Astrocyte of the spinal cord (primary cell): ENCODE results near the gene ZNF277.

ENCODE experiments used
- DNase-seq: peaks from one replicate; pipeline ENCODE4 v3.0.0; 2011; ENCODE audit warnings: low read depth, low spot score
- H3K4me3 ChIP-seq: 2 replicates; pipeline ENCODE4 v1.5.1; 2011; ENCODE audit warnings: low read depth, mild to moderate bottlenecking, low read length, moderate library complexity
- CTCF ChIP-seq: IDR thresholded peaks from 2 replicates; pipeline ENCODE4 v1.5.1; 2012; ENCODE audit warnings: low read depth, mild to moderate bottlenecking, low read length, inconsistent platforms
- in situ Hi-C: cut with HindIII; loops from 2 replicates; pipeline ENCODE4 v1.10.0; 2017; ENCODE audit warnings: low sequenced_read_pairs

The ZNF277 gene

GRCh38 chr7:112322070-112322469, 115.6 kb downstream of the ZNF277 start:
- no peak for DNase-seq
- no peak overlapping the region for H3K4me3 ChIP-seq
- no peak for TF ChIP-seq CTCF
- in situ Hi-C loops: no loop called here

- no peak overlapping the region for H3K4me3 ChIP-seq
- in situ Hi-C loops: no loop called here
- DNase-seq: no peak
- no peak for TF ChIP-seq CTCF
These were observed 121.1 kb downstream of the ZNF277 start for GRCh38 chr7:112327566-112327965.

- DNase-seq: no peak
- in situ Hi-C loops: no loop called here
- no peak overlapping the region for H3K4me3 ChIP-seq
- no peak for TF ChIP-seq CTCF
These were observed 125.0 kb downstream of the ZNF277 start for GRCh38 chr7:112331492-112331891.

- in situ Hi-C loops: no loop called here
- H3K4me3 ChIP-seq: no peak overlapping the region
- no peak for DNase-seq
- TF ChIP-seq CTCF: no peak
These were observed 127.9 kb downstream of the ZNF277 start for GRCh38 chr7:112334366-112334765.

- no peak for DNase-seq
- TF ChIP-seq CTCF: no peak
- in situ Hi-C loops: no loop called here
- no peak overlapping the region for H3K4me3 ChIP-seq
These were observed 129.8 kb downstream of the ZNF277 start for GRCh38 chr7:112336261-112336660.

GRCh38 chr7:112336936-112337576, 130.6 kb downstream of the ZNF277 start:
- H3K4me3 ChIP-seq: no peak overlapping the region
- in situ Hi-C loops: no loop called here
- no peak for DNase-seq
- no peak for TF ChIP-seq CTCF
